Activated CD4-positive, alpha-beta memory T cell treated with anti-CD3 and anti-CD28 coated beads, Interleukin-2, amount 10 ng/mL, durations not matched to agents 7 days and 5 days (primary cell): Measurements from ENCODE around the gene ZNF438. TPM values are rescaled to one million over a fixed set of nuclear protein-coding genes. Genes with fewer than 3 reads are reported as not detected.
"Not testable (repeated sequence)": the region's sequence is repeated elsewhere in the genome, so short reads cannot be mapped to it uniquely, and the experiment has no call there.

Experiments used
- CTCF ChIA-PET: fragments of 350-600 bp; sonication (Branson Sonifier 250); formaldehyde crosslinking; loops from one replicate; lab custom pipeline; 2021; ENCODE audit warnings: antibody characterized with exemption, inconsistent platforms; lab: Charles Lee
- POLR2A ChIA-PET: fragments of 350-600 bp; sonication (Branson Sonifier 250); formaldehyde crosslinking; loops from one replicate; lab custom pipeline; 2021; ENCODE audit warnings: antibody characterized with exemption; lab: Charles Lee
- DNase-seq: peaks from one replicate; pipeline ENCODE4 v3.0.0-alpha.2; 2020
- H3K27ac Mint-ChIP-seq: one replicate; pipeline ENCODE4 v1.8.0; 2021; ENCODE audit warnings: mild to moderate bottlenecking, mixed read lengths
- H3K27me3 Mint-ChIP-seq: one replicate; pipeline ENCODE4 v1.8.0; 2021; ENCODE audit warnings: mixed read lengths
- H3K36me3 Mint-ChIP-seq: one replicate; pipeline ENCODE4 v1.8.0; 2021; ENCODE audit warnings: low read depth, mixed read lengths
- H3K4me1 Mint-ChIP-seq: one replicate; pipeline ENCODE4 v1.8.0; 2021; ENCODE audit warnings: mixed read lengths
- H3K4me3 Mint-ChIP-seq: one replicate; pipeline ENCODE4 v1.8.0; 2021; ENCODE audit warnings: mild to moderate bottlenecking, mixed read lengths
- H3K9me3 Mint-ChIP-seq: one replicate; pipeline ENCODE4 v1.8.0; 2021; ENCODE audit warnings: mixed read lengths
- total RNA-seq, 2 experiments: library from RNA; stranded (reverse); gene quantifications; one replicate each; pipeline ENCODE4 v1.2.3, GENCODE V29; 2021

The ZNF438 gene
- total RNA-seq, 2 experiments from 2014 or later: 6.3 to 6.5 TPM

DNA sequence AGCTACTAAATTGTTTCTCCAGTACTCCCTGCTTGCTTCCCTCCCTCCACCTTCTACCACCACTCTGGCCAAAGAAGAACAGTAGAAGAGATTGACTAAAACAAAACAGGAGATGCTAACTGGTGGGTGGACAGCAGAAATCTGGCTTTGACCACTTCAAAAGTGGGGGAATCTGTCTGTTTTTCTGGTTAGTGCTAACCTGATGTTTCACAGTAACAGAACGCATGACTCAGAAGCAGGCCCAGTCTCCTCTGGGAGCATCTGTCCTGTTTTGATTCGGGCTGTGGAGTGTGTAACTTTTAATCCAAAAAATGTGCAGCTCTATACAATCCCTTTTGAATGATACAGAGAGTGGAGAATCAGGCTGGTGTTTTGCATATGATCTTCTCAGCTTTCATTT, 32.7 kb upstream of the ZNF438 start:
- no peaks in the 10 kb centered on the region for H3K36me3 Mint-ChIP-seq
- H3K4me3 Mint-ChIP-seq: no peak overlapping the region
- ChIA-PET CTCF (no interaction called here), POLR2A (no interaction called here)
- no peaks in the 10 kb centered on the region for H3K4me1 Mint-ChIP-seq
- no peaks in the 10 kb centered on the region for H3K9me3 Mint-ChIP-seq
- peaks cover 8% of the 10 kb centered on the region for H3K27me3 Mint-ChIP-seq
- DNase-seq: no peak
- H3K27ac Mint-ChIP-seq: no peak overlapping the region

DNA sequence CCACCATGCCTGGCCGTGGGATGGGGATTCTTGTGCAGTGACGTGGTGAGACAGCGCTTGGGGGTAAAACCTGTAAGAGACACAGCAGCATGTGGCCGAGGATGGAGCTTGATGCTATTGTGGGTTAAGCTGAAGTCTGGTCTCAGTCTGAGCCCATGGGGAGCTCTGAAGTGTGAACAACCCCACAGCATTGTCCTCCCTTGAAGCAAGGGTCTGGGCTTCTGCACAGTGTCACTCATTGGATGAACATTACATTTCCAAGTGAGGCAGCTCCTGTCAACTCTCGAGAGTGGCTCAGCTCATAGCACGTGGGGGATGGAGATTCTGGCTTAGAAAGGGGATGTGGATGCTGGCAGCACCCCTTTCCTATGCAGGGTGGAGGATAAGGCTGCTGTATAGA, 32.2 kb upstream of the ZNF438 start:
- CTCF ChIA-PET: interaction anchor here (0.7 kb wide), 1 partner anchor 349 kb away, joined by 3 read pairs; no protein-coding TSS in a partner anchor
- no peak overlapping the region for H3K4me3 Mint-ChIP-seq
- POLR2A ChIA-PET: no interaction called here

DNA sequence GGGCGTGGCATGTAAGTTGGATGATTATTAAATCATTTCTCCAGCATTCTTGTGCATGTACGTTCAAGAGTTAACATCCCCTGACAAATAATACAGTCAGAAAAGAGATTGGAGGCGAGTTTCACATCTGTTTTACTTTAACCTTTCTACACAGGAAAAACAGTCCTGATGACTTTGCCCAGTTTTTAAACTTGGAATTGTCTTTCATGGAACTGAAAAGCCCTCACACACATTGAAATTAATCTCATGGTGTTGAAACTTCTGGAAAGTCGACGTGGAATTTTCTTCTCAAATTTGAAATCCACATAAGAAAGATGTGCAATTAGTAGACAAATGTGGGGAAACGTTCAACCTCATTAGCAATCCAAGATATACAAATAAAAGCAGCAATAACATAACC, 31.2 kb upstream of the ZNF438 start:
- ChIA-PET POLR2A (no interaction called here), CTCF (no interaction called here)
- Mint-ChIP-seq H3K4me1 (no peaks in the 10 kb centered on the region), H3K36me3 (no peaks in the 10 kb centered on the region), H3K27ac (no peak overlapping the region), H3K27me3 (peaks cover 4% of the 10 kb centered on the region), H3K9me3 (no peaks in the 10 kb centered on the region), H3K4me3 (no peak overlapping the region)
- DNase-seq: no peak

More for the DNA sequence above, 32.2 kb upstream of the ZNF438 start:
- no peak overlapping the region for H3K27ac Mint-ChIP-seq
- peaks cover 5% of the 10 kb centered on the region for H3K27me3 Mint-ChIP-seq
- no peaks in the 10 kb centered on the region for H3K4me1 Mint-ChIP-seq
- no peaks in the 10 kb centered on the region for H3K9me3 Mint-ChIP-seq
- H3K36me3 Mint-ChIP-seq: no peaks in the 10 kb centered on the region
- no peak for DNase-seq

DNA sequence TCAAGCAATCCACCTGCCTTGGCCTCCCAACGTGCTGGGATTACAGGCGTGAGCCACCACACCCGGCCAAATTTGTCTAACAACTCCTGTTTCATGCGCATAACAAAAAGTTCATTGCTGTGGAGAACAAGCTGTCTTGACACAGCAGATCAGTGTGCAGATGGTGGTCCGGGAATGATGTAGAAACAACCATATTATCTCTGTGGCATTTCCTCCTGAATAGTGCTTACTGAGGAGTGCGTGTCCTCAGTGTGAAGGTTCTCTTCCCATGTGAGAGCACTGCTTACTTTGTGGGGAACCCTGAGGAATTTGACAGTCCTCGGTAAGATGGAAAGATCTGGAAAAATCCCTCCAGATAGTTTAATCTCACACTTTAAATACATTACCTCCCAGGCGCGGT, 30.3 kb upstream of the ZNF438 start:
- no peak overlapping the region for H3K27ac Mint-ChIP-seq
- H3K4me1 Mint-ChIP-seq: peaks cover under 1% of the 10 kb centered on the region
- peaks cover 4% of the 10 kb centered on the region for H3K27me3 Mint-ChIP-seq
- no peaks in the 10 kb centered on the region for H3K36me3 Mint-ChIP-seq
- H3K4me3 Mint-ChIP-seq: no peak overlapping the region
- no peaks in the 10 kb centered on the region for H3K9me3 Mint-ChIP-seq
- no peak for DNase-seq
- CTCF ChIA-PET: no interaction called here
- POLR2A ChIA-PET: no interaction called here

DNA sequence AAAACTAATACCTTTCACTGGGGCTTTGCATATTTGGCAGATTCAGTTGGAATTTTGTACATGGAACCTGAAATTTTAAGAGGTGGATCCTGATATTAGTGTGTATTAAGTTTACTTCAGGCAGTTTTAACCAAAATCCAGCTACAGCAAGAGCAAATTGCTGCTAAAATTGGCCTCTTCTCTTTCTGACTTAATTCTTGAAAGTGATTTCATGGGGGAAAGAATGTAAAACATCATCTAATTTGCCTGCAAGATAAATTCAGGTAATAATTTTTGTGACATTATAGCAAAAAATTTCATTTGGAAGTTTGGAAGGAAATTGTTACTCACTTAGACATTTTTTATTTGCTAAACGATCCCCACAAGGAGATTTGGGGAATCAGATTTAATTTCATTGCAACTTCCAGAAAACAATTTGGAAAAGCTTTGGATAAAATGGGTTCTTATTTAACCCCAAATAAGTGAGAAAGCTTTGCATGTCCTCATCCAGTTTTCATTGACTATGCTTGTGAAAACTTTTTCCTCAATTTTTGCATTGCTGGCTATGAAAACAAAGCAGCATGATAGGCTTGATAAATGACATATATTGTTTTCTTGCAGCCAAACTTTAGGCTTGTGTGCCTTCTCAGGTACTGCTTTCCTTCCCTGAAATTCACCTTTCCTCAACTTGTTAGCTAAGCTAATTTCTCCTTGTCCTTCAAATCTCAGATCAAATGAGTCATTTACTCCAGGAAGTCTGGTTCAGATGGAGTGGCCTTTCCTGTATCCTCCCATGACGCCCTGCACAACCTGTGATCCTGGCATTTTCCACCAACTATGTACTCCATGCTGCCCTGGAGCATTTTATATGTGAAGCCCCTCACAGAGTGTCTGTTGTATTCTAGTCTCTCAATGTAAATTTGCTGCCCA, 27.4 kb upstream of the ZNF438 start:
- Mint-ChIP-seq H3K4me3 (no peak overlapping the region), H3K27me3 (no peaks in the 10 kb centered on the region), H3K36me3 (no peaks in the 10 kb centered on the region), H3K4me1 (peaks cover 1% of the 10 kb centered on the region), H3K27ac (no peak overlapping the region), H3K9me3 (no peaks in the 10 kb centered on the region)
- ChIA-PET POLR2A (no interaction called here), CTCF (no interaction called here)
- no peak for DNase-seq

DNA sequence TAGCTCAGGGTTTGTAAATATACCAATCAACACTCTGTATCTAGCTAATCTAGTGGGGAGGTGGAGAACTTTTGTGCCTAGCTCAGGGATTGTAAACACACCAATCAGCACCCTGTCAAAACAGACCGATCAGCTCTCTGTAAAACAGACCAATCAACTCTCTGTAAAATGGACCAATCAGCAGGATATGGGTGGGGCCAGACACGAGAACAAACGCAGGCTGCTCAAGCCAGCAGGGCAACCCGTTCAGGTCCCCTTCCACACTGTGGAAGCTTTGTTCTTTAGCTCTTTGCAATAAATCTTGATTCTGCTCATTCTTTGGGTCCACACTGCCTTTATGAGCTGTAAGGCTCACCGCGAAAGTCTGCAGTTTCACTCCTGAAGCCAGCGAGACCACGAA, 25.0 kb upstream of the ZNF438 start:
- H3K27me3 Mint-ChIP-seq, CTCF ChIA-PET, H3K36me3 Mint-ChIP-seq, H3K27ac Mint-ChIP-seq, DNase-seq, H3K4me1 Mint-ChIP-seq, H3K9me3 Mint-ChIP-seq, H3K4me3 Mint-ChIP-seq: not testable (repeated sequence)
- POLR2A ChIA-PET: interaction anchor here (1.8 kb wide), 1 partner anchor 25 kb away, joined by 3 read pairs; the partner anchor contains the start of gene ZNF438

DNA sequence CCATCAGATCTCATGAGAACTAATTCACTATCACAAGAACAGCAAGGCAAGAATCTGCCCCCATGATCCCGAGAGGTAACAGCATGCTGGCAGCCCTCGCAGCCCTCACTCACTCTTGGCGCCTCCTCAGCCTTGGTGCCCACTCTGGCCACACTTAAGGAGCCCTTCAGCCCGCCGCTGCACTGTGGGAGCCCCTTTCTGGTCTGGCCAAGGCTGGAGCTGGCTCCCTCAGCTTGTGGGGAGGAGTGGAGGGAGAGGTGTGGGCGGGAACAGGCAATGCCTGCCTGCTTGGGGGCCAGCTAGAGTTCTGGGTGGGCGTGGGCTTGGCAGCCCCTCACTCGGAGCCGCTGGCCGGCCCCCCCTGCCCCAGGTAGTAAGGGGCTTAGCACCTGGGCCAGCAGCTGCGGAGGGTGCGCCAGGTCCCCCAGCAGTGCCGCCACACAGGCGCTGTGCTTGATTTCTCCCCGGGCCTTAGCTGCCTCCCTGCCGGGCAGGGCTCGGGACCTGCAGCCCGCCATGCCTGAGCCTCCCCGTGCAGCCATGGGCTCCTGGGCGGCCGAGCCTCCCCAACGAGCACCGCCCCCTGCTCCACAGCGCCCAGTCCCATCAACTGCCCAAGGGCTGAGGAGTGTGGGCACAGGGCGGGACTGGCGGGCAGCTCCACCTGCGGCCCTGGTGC, 24.0 kb upstream of the ZNF438 start:
- H3K27ac Mint-ChIP-seq: no peak overlapping the region
- H3K4me1 Mint-ChIP-seq: peaks cover 1% of the 10 kb centered on the region
- no peak for DNase-seq
- H3K4me3 Mint-ChIP-seq: no peak overlapping the region
- no peaks in the 10 kb centered on the region for H3K36me3 Mint-ChIP-seq
- no peaks in the 10 kb centered on the region for H3K27me3 Mint-ChIP-seq
- ChIA-PET CTCF (no interaction called here), POLR2A (interaction anchor here (1.8 kb wide), 1 partner anchor 24 kb away, joined by 3 read pairs; the partner anchor contains the start of gene ZNF438)
- no peaks in the 10 kb centered on the region for H3K9me3 Mint-ChIP-seq

DNA sequence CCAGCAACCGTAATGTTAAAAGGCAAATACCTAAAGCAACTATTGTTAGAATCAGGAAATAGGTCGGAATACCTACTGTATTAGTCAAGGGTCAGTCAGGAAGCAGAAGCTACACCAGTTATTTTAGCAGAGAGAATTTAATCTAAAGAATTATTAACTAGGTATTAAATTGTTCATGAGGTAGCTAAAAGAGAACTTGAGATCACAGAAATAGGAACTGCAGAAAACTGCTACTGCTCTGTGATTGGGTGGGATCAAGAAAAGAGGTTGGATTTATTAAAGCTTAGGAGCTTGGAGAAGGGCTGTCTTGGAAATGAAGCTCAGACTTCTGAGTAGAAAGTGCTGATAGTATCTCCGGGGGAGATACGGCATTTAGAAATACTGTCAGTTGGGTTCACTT, 20.0 kb upstream of the ZNF438 start:
- peaks cover 2% of the 10 kb centered on the region for H3K9me3 Mint-ChIP-seq
- H3K27me3 Mint-ChIP-seq: peaks cover 2% of the 10 kb centered on the region
- H3K27ac Mint-ChIP-seq: no peak overlapping the region
- no peaks in the 10 kb centered on the region for H3K4me1 Mint-ChIP-seq
- no peak for DNase-seq
- CTCF ChIA-PET: no interaction called here
- H3K36me3 Mint-ChIP-seq: no peaks in the 10 kb centered on the region
- POLR2A ChIA-PET: no interaction called here
- H3K4me3 Mint-ChIP-seq: no peak overlapping the region

DNA sequence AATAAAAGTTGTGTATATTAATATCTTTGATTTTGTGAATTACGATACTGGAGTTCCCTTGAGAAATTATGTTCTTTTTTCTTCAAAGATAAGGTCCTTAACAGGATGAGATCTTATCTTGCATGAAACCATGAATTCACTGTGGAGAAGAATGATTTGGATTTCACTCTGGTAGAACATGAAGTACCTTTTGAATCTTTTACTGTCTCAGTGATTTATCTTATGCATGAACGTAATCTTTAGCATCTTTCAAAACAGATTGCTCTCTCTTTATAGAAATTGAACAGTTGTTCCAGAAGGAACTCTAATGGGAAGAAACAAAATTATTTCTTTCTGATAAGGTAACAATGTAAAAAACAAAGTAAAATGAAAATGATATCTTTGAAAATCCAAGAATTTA, 11.0 kb upstream of the ZNF438 start:
- H3K27ac Mint-ChIP-seq: no peak overlapping the region
- CTCF ChIA-PET: interaction anchor here (1.2 kb wide), 1 partner anchor 11 kb away, joined by 3 read pairs; the partner anchor contains the start of gene ZNF438
- peaks cover 4% of the 10 kb centered on the region for H3K9me3 Mint-ChIP-seq
- no peaks in the 10 kb centered on the region for H3K4me1 Mint-ChIP-seq
- POLR2A ChIA-PET: no interaction called here
- no peak overlapping the region for H3K4me3 Mint-ChIP-seq
- no peaks in the 10 kb centered on the region for H3K36me3 Mint-ChIP-seq
- H3K27me3 Mint-ChIP-seq: no peaks in the 10 kb centered on the region
- DNase-seq: no peak

DNA sequence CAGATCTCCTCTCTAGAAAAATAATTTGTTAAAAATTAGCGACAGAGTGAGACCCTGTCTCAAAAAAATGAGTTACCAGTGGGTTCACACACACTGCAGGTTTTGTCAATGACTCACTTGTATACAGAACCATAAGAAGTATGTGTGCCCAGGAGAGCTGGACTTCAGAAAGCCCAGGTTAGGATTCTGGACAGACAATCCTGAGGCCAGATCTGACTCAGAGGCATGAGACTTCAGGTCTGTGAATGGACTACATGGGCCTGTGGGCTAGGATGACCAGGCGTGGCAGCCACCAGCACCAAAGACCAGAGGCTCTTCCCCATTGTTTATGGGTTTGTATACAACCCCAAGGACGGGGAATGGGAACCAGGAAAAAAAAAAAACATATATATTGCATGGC, 9.3 kb upstream of the ZNF438 start:
- Mint-ChIP-seq H3K4me3 (no peak overlapping the region), H3K27me3 (no peaks in the 10 kb centered on the region), H3K4me1 (no peaks in the 10 kb centered on the region), H3K36me3 (no peaks in the 10 kb centered on the region), H3K27ac (no peak overlapping the region), H3K9me3 (peaks cover 4% of the 10 kb centered on the region)
- ChIA-PET POLR2A (no interaction called here), CTCF (no interaction called here)
- no peak for DNase-seq

DNA sequence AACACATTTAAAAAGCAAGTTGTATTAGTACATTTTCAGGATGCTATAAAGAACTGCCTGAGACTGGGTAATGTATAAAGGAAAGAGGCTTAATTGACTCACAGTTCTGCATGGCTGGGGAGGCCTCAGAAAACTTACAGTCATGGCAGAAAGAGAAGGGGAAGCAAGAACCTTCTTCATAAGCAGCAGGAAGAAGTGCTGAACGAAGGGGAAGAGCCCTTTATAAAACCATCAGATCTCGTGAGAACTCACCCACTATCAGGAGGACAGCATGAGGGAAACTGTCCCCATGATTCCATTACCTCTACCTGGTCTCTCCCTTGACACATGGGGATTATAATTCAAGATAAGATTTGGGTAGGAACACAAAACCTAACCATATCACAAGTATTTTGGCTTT, 7.3 kb upstream of the ZNF438 start:
- H3K36me3 Mint-ChIP-seq, H3K27ac Mint-ChIP-seq, H3K4me1 Mint-ChIP-seq, POLR2A ChIA-PET, H3K27me3 Mint-ChIP-seq, H3K4me3 Mint-ChIP-seq, CTCF ChIA-PET, DNase-seq, H3K9me3 Mint-ChIP-seq: not testable (repeated sequence)

DNA sequence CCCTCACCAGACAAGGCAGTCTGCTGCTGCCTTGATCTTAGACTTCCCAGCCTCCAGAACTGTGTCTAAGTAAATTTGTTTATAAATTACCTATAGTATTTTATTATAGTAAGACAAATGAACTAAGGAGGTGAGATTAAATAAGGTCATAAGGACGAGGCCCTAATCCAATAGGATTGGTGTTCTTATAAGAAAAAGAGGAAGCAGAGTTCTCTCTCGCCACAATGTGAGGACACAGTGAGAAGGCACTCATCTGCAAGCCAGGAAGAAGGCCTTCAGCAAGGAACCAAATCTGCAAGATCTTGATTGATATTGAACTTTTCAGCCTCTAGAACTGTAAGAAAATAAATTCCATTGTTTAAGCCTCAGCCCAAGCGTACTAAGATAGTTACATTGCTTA, 6.1 kb upstream of the ZNF438 start:
- CTCF ChIA-PET: no interaction called here
- H3K27ac Mint-ChIP-seq: no peak overlapping the region
- H3K36me3 Mint-ChIP-seq: no peaks in the 10 kb centered on the region
- no peak overlapping the region for H3K4me3 Mint-ChIP-seq
- DNase-seq: no peak
- no peaks in the 10 kb centered on the region for H3K27me3 Mint-ChIP-seq
- POLR2A ChIA-PET: no interaction called here
- H3K9me3 Mint-ChIP-seq: no peaks in the 10 kb centered on the region
- peaks cover 9% of the 10 kb centered on the region for H3K4me1 Mint-ChIP-seq

DNA sequence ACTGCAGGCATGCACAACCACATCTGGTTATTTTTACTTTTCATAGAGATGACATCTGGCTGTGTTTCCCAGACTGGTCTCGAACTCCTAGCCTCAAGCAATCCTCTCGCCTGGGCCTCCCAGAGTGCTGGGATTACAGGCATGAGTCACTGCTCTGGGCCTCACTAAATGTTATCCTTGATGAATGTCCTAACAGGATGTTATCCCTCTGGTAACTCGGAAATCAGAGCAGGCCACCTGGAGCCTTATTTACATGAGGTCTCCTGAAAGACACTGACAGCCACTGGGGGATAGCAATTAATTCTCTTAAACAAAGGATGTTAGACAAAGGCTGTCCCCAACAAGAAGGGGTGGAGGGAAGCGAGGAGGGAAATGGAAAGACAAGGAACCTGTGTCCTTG, 4.5 kb upstream of the ZNF438 start:
- POLR2A ChIA-PET: no interaction called here
- Mint-ChIP-seq H3K27ac (no peak overlapping the region), H3K36me3 (no peaks in the 10 kb centered on the region), H3K4me3 (no peak overlapping the region), H3K27me3 (no peaks in the 10 kb centered on the region), H3K9me3 (no peaks in the 10 kb centered on the region), H3K4me1 (peaks cover 14% of the 10 kb centered on the region)
- CTCF ChIA-PET: no interaction called here
- DNase-seq: no peak
